ENCODE data around the gene VAV3. TPM values are rescaled to one million over a fixed set of nuclear protein-coding genes. Genes with fewer than 3 reads are reported as not detected.

VAV3 gene
- total and polyA plus RNA-seq, 8 donors, result 7.1 to 21.4 (median 12.8) TPM

GRCh38 chr1:107899655-107900054, 65.3 kb downstream of the VAV3 start:
- FAIRE-seq, result no peak
- Histone ChIP-seq H3K4me3 (no peak overlapping the region), H3K36me3 (no peaks in the 10 kb centered on the region), H3K4me1 (no peaks in the 10 kb centered on the region), H3K9me3 (no peaks in the 10 kb centered on the region), H3K27ac (no peak overlapping the region), H3K27me3 (no peaks in the 10 kb centered on the region)
- WGBS, 2 donors, result 62 to 69% methylated on average over 2 of the region's 2 CpGs
- TF ChIP-seq CTCF (IDR thresholded peaks at IDR 0.05), result no peak
- intact Hi-C loops (cut with DNase I), result no loop called here
- ATAC-seq, result no peak
- DNase-seq, result no peak

- no peak for FAIRE-seq
These were observed 67.3 kb downstream of the VAV3 start for GRCh38 chr1:107897438-107898345.

GRCh38 chr1:107896936-107897335, 68.0 kb downstream of the VAV3 start:
- intact Hi-C loops (cut with DNase I), result no loop called here
- Histone ChIP-seq H3K36me3 (no peaks in the 10 kb centered on the region), H3K9me3 (no peaks in the 10 kb centered on the region), H3K27ac (no peak overlapping the region), H3K4me3 (no peak overlapping the region), H3K4me1 (no peaks in the 10 kb centered on the region), H3K27me3 (no peaks in the 10 kb centered on the region)
- FAIRE-seq (no peak), ATAC-seq (no peak), DNase-seq (no peak)
- WGBS, 2 donors, result 75 to 80% methylated on average over 1 of the region's 1 CpG
- no peak for TF ChIP-seq CTCF (IDR thresholded peaks at IDR 0.05)

More at GRCh38 chr1:107897438-107898345, 67.3 kb downstream of the VAV3 start:
- H3K9me3 ChIP-seq, result no peaks in the 10 kb centered on the region
- no peak overlapping the region for H3K27ac ChIP-seq
- H3K4me1 ChIP-seq, result no peaks in the 10 kb centered on the region
- no peak for TF ChIP-seq CTCF (IDR thresholded peaks at IDR 0.05)
- H3K27me3 ChIP-seq, result no peaks in the 10 kb centered on the region
- intact Hi-C loops (cut with DNase I), result no loop called here
- ATAC-seq (no peak), DNase-seq (no peak)
- no peak overlapping the region for H3K4me3 ChIP-seq
- H3K36me3 ChIP-seq, result no peaks in the 10 kb centered on the region
- WGBS, 2 donors, result 44 to 54% methylated on average over 8 of the region's 8 CpGs

GRCh38 chr1:107896401-107896800, 68.6 kb downstream of the VAV3 start:
- Histone ChIP-seq H3K9me3 (no peaks in the 10 kb centered on the region), H3K4me1 (no peaks in the 10 kb centered on the region), H3K27me3 (no peaks in the 10 kb centered on the region), H3K4me3 (no peak overlapping the region), H3K36me3 (no peaks in the 10 kb centered on the region), H3K27ac (no peak overlapping the region)
- ATAC-seq, result no peak
- FAIRE-seq, result no peak
- intact Hi-C loops (cut with DNase I), result no loop called here
- 64 to 68% methylated on average over 3 of the region's 3 CpGs for WGBS, 2 donors
- no peak for TF ChIP-seq CTCF (IDR thresholded peaks at IDR 0.05)
- DNase-seq, result no peak

Measured in pancreas (tissue), 10 donors.